H1 (cell line): ENCODE results near the gene SVIL. TPM values are rescaled to one million over a fixed set of nuclear protein-coding genes. Genes with fewer than 3 reads are reported as not detected.

ENCODE experiments used
- CBX5 ChIP-seq: fragments of 300-800, 300-1000 bp; sonication (generic); IDR thresholded peaks from 2 replicates; pipeline ENCODE4 v1.7.1; 2016; ENCODE audit warnings: antibody characterized with exemption, low read length, low read depth
- EP300 ChIP-seq, 2 experiments: IDR thresholded peaks; 1 replicate in 1 of 2; 2 replicates in 1 of 2; pipeline ENCODE4 v1.6.1; 2011 to 2012; ENCODE audit warnings: low read depth in 2 of 2, low read length in 2 of 2, mild to moderate bottlenecking in 2 of 2, borderline replicate concordance in 1 of 2, inconsistent platforms in 1 of 2, moderate library complexity in 1 of 2
- FOSL1 ChIP-seq: IDR thresholded peaks from 2 replicates; pipeline ENCODE4 v1.6.1; 2011; ENCODE audit warnings: mild to moderate bottlenecking, low read depth, low read length, moderate library complexity; ENCODE audit not compliant: insufficient read depth
- NANOG ChIP-seq: IDR thresholded peaks from 2 replicates; pipeline ENCODE4 v1.6.1; 2011; ENCODE audit warnings: low read length, low read depth, mild to moderate bottlenecking, inconsistent platforms; ENCODE audit not compliant: insufficient read depth, poor library complexity, severe bottlenecking
- RBBP5 ChIP-seq: IDR thresholded peaks from 2 replicates; pipeline ENCODE4 v1.7.1; 2012; ENCODE audit warnings: low read depth, mild to moderate bottlenecking, inconsistent platforms, low read length, moderate library complexity, borderline replicate concordance
- SAP30 ChIP-seq: fragments of 300-600 bp; sonication (generic); IDR thresholded peaks from 2 replicates; pipeline ENCODE4 v1.7.1; 2012; ENCODE audit warnings: low read length, moderate library complexity, mild to moderate bottlenecking, inconsistent platforms; ENCODE audit not compliant: insufficient read depth, insufficient replicate concordance
- SP4 ChIP-seq: IDR thresholded peaks from 2 replicates; pipeline ENCODE4 v1.6.1; 2012; ENCODE audit warnings: low read length, inconsistent platforms
- SRF ChIP-seq: IDR thresholded peaks from 2 replicates; pipeline ENCODE4 v1.6.1; 2011; ENCODE audit warnings: mild to moderate bottlenecking, low read depth, low read length, moderate library complexity
- polyA plus RNA-seq, 7 experiments: library from polyadenylated mRNA; depleted of rRNA in 3 of 7; stranded (reverse) in 5 of 7; unstranded in 2 of 7; fragments of >200 nt in 5 of 7; fragments of 200-250 nt in 2 of 7; gene quantifications; 1 replicate in 5 of 7; 2 replicates in 1 of 7; 4 replicates in 1 of 7; pipeline versions ENCODE4 v1.2.1 to v1.2.3, GENCODE V29; 2011 to 2013; ENCODE audit warnings: missing spikeins in 2 of 7, mixed read lengths in 2 of 7
- total RNA-seq: library from RNA; stranded (reverse); fragmentation: NEBNext Ultra II Directional; extraction: Animal tissue kit (Norgen Biotek cat#: 25700); gene quantifications from 2 replicates; pipeline ENCODE4 v1.2.1, GENCODE V29; 2021

The SVIL gene
- total and polyA plus RNA-seq, 2 of the 8 experiments (the other 6 are each of a cell fraction or from before 2014, with no cell fraction given) = 4.7 to 15.4 TPM

DNA sequence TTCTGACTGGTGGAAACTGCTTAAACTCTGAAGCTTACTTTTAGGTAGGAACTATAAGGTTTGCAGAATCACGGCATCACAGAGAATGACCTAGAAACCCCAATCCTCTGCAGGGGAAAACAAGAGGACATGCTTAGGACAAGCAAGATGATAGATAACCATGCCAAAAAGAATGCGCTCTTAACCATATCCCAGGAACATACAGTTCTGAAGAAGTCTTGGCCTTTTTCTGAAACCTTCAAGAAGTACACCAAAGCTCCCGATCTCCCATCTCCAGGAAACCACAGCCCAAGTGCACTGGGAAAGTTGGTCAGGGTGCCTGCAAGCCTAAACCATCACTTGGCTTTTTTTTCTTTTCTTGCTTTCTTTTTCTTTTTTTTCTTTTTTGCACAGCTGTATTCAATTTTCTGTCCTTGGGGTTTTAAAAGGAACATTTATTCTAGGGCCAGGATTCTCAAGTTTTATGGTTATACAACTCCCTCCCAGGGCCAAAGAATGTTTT, 12.2 kb upstream of the SVIL start (continued):
- TF ChIP-seq NANOG (no peak), SAP30 (no peak), SP4 (no peak), EP300 (IDR thresholded peaks at IDR 0.05; ENCODE audit: borderline replicate concordance in 1 of 2, low read depth in 2 of 2, low read length in 2 of 2) (no peak), FOSL1 (no peak), RBBP5 (no peak), CBX5 (no peak), SRF (no peak)
